ENCODE measurements around the gene PTPRG.

DNA sequence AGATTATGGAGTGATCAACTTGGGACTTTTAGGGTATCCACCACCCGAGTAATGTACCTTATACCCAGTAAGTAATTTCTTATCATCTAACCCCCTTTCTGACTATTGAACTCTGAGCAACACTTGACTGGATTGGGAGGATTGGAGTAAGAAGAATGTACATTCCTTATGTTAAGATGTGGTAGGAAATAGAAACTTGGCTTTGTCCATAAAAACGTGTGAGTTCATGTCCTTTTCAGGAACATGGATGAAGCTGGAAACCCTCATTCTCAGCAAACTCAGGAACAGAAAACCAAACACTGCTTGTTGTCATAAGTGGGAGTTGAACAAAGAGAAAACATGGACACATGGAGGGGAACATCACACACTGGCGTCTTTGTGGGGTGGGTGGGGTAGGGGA, 112.3 kb downstream of the PTPRG start:
- no peak for TF ChIP-seq EZH2phosphoT487 (IDR thresholded peaks at IDR 0.05; ENCODE audit: insufficient read depth, low read depth)
- TF ChIP-seq EZH2 (IDR thresholded peaks at IDR 0.05; ENCODE audit: insufficient read depth, poor library complexity, severe bottlenecking): no peak

Data from GM23248 (cell line).